HUES6 (cell line): ENCODE data around the gene MYH6.

Source experiments
- H3K27ac ChIP-seq: 2 replicates; pipeline ENCODE4 v1.7.0; 2013; ENCODE audit warnings: low read depth, mild to moderate bottlenecking, low read length, inconsistent platforms
- H3K27me3 ChIP-seq: 2 replicates; pipeline ENCODE4 v1.6.1; 2013; ENCODE audit warnings: low read length; ENCODE audit not compliant: control insufficient read depth, insufficient read depth
- H3K36me3 ChIP-seq: 2 replicates; pipeline ENCODE4 v1.6.1; 2013; ENCODE audit warnings: low read length; ENCODE audit not compliant: control insufficient read depth, insufficient read depth
- H3K4me1 ChIP-seq: 2 replicates; pipeline ENCODE4 v1.6.1; 2013; ENCODE audit warnings: low read length; ENCODE audit not compliant: control insufficient read depth, insufficient read depth
- H3K4me3 ChIP-seq: 2 replicates; pipeline ENCODE4 v1.5.1; 2013; ENCODE audit warnings: low read depth, low read length
- H3K9ac ChIP-seq: one replicate; pipeline ENCODE4 v1.6.1; 2013; ENCODE audit warnings: mild to moderate bottlenecking, low read length
- H3K9me3 ChIP-seq: 2 replicates; pipeline ENCODE4 v1.6.1; 2013; ENCODE audit warnings: low read depth, low read length; ENCODE audit not compliant: control insufficient read depth, insufficient read depth

Gene MYH6

GRCh38 chr14:23373041-23373440, 35.0 kb downstream of the MYH6 start:
- Histone ChIP-seq H3K9ac (no peak overlapping the region), H3K36me3 (no peaks in the 10 kb centered on the region), H3K4me1 (peaks cover 8% of the 10 kb centered on the region), H3K27me3 (peaks cover 52% of the 10 kb centered on the region), H3K9me3 (no peaks in the 10 kb centered on the region), H3K27ac (no peak overlapping the region), H3K4me3 (no peak overlapping the region)

GRCh38 chr14:23372509-23372908, 35.6 kb downstream of the MYH6 start, which contains the start of gene IL25:
Gene IL25, plus strand, starts transcription at chr14:23372809.
- H3K4me3 ChIP-seq, result no peak within 1 kb of the TSS
- H3K9ac ChIP-seq, result no peak within 1 kb of the TSS
- peaks cover 8% of the 10 kb centered on the region for H3K4me1 ChIP-seq
- H3K27me3 ChIP-seq, result peaks cover 52% of the 10 kb centered on the region
- no peak within 1 kb of the TSS for H3K27ac ChIP-seq
- no peaks in the 10 kb centered on the region for H3K9me3 ChIP-seq
- no peaks in the 10 kb centered on the region for H3K36me3 ChIP-seq

- H3K27ac ChIP-seq, result no peak overlapping the region
- H3K9me3 ChIP-seq, result no peaks in the 10 kb centered on the region
- no peaks in the 10 kb centered on the region for H3K36me3 ChIP-seq
- H3K9ac ChIP-seq, result no peak overlapping the region
- H3K27me3 ChIP-seq, result peaks cover 51% of the 10 kb centered on the region
- H3K4me3 ChIP-seq, result no peak overlapping the region
- peaks cover 10% of the 10 kb centered on the region for H3K4me1 ChIP-seq
Measured at GRCh38 chr14:23371865-23372264, 36.2 kb downstream of the MYH6 start.

GRCh38 chr14:23370221-23370620, 37.9 kb downstream of the MYH6 start:
- Histone ChIP-seq H3K4me1 (peaks cover 8% of the 10 kb centered on the region; the same call in 1 of the 2 replicates), H3K27me3 (peaks cover 47% of the 10 kb centered on the region), H3K9ac (no peak overlapping the region), H3K36me3 (no peaks in the 10 kb centered on the region), H3K4me3 (no peak overlapping the region), H3K27ac (no peak overlapping the region), H3K9me3 (no peaks in the 10 kb centered on the region)

GRCh38 chr14:23366426-23366921, 41.6 kb downstream of the MYH6 start:
- peaks cover 21% of the 10 kb centered on the region for H3K4me1 ChIP-seq
- peak overlapping the region; percentile 36 for H3K9ac ChIP-seq
- peaks cover 38% of the 10 kb centered on the region for H3K27me3 ChIP-seq
- peak overlapping the region; percentile 66 for H3K4me3 ChIP-seq
- no peaks in the 10 kb centered on the region for H3K9me3 ChIP-seq
- H3K36me3 ChIP-seq, result no peaks in the 10 kb centered on the region; the same call in 1 of the 2 replicates
- no peak overlapping the region for H3K27ac ChIP-seq

GRCh38 chr14:23365732-23366425, 42.2 kb downstream of the MYH6 start:
- H3K9ac ChIP-seq, result peak overlapping the region; percentile 72
- peak overlapping the region; percentile 66 for H3K4me3 ChIP-seq
- peaks cover 32% of the 10 kb centered on the region for H3K27me3 ChIP-seq
- H3K4me1 ChIP-seq, result peaks cover 21% of the 10 kb centered on the region
- H3K9me3 ChIP-seq, result no peaks in the 10 kb centered on the region
- H3K36me3 ChIP-seq, result no peaks in the 10 kb centered on the region; the same call in 1 of the 2 replicates
- peak overlapping the region; percentile 86; the same call in 1 of the 2 replicates for H3K27ac ChIP-seq

GRCh38 chr14:23365036-23365731, 42.9 kb downstream of the MYH6 start, which contains the start of gene EFS:
Gene EFS, minus strand, starts transcription at chr14:23365172. Its CDS starts 147 bp downstream, at chr14:23365025.
- peak within 1 kb of the TSS; percentile 66 for H3K4me3 ChIP-seq
- peak within 1 kb of the TSS; percentile 86; the same call in 1 of the 2 replicates for H3K27ac ChIP-seq
- peaks cover 27% of the 10 kb centered on the region for H3K27me3 ChIP-seq
- H3K4me1 ChIP-seq, result peaks cover 21% of the 10 kb centered on the region
- H3K36me3 ChIP-seq, result peaks cover 3% of the 10 kb centered on the region
- H3K9me3 ChIP-seq, result no peaks in the 10 kb centered on the region
- H3K9ac ChIP-seq, result peak within 1 kb of the TSS; percentile 72

GRCh38 chr14:23364164-23365035, 43.7 kb downstream of the MYH6 start:
- H3K9ac ChIP-seq, result peak overlapping the region; percentile 72
- peaks cover 8% of the 10 kb centered on the region for H3K36me3 ChIP-seq
- H3K9me3 ChIP-seq, result no peaks in the 10 kb centered on the region
- H3K27ac ChIP-seq, result peak overlapping the region; percentile 28; the same call in 1 of the 2 replicates
- peaks cover 25% of the 10 kb centered on the region for H3K27me3 ChIP-seq
- peaks cover 21% of the 10 kb centered on the region for H3K4me1 ChIP-seq
- peak overlapping the region; percentile 66 for H3K4me3 ChIP-seq

- peaks cover 3% of the 10 kb centered on the region; the same call in 1 of the 2 replicates for H3K27me3 ChIP-seq
Measured at GRCh38 chr14:23362200-23362599, 45.9 kb downstream of the MYH6 start.

GRCh38 chr14:23361763-23362162, 46.3 kb downstream of the MYH6 start:
- no peaks in the 10 kb centered on the region for H3K27me3 ChIP-seq

More at GRCh38 chr14:23362200-23362599, 45.9 kb downstream of the MYH6 start:
- Histone ChIP-seq H3K9me3 (no peaks in the 10 kb centered on the region), H3K9ac (no peak overlapping the region), H3K27ac (no peak overlapping the region), H3K36me3 (peaks cover 26% of the 10 kb centered on the region), H3K4me3 (no peak overlapping the region), H3K4me1 (peaks cover 20% of the 10 kb centered on the region)

More at GRCh38 chr14:23361763-23362162, 46.3 kb downstream of the MYH6 start:
- Histone ChIP-seq H3K4me3 (no peak overlapping the region), H3K9me3 (no peaks in the 10 kb centered on the region), H3K36me3 (peaks cover 30% of the 10 kb centered on the region), H3K9ac (no peak overlapping the region), H3K4me1 (peaks cover 16% of the 10 kb centered on the region), H3K27ac (no peak overlapping the region)
